A673 (cell line): ENCODE data around the gene LAD1.

Experiments used
- EZH2 ChIP-seq: fragments of 200-600 bp; sonication (generic); IDR thresholded peaks from 2 replicates; pipeline ENCODE4 v1.6.1; 2017; ENCODE audit warnings: borderline replicate concordance, low read depth, mild to moderate bottlenecking, mixed read lengths, antibody characterized with exemption, low read length; ENCODE audit not compliant: poor library complexity, severe bottlenecking
- TF ChIP-seq, protein P1 (sequence below): fragments of 300-800, 200-600 bp; sonication (generic); conservative IDR thresholded peaks from 2 replicates; pipeline ENCODE4 v1.5.1; 2017; ENCODE audit warnings: low read depth, mild to moderate bottlenecking, antibody characterized with exemption, low read length, moderate library complexity, mixed read lengths

DNA sequence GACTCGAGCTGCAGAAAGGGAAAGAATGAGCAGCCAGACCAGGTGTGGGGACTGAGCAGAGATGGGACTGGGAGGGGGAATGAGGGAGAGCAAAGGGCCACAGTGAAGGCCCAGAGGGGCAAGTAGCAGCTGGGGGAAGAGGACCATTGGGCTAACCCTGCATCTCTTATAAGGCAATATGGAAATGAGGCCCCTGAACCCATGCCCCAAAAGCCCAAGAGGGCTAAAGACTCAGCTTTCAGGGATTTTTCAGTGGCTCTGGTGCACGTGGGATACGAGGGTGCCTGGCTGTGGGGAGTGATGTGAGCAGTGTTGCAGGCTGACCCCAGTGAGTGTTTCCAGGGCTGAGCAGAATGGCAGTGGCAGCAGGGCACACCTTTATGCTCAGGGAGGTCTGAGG is 22.9 kb upstream of the LAD1 start:
- TF ChIP-seq, protein P1, sequence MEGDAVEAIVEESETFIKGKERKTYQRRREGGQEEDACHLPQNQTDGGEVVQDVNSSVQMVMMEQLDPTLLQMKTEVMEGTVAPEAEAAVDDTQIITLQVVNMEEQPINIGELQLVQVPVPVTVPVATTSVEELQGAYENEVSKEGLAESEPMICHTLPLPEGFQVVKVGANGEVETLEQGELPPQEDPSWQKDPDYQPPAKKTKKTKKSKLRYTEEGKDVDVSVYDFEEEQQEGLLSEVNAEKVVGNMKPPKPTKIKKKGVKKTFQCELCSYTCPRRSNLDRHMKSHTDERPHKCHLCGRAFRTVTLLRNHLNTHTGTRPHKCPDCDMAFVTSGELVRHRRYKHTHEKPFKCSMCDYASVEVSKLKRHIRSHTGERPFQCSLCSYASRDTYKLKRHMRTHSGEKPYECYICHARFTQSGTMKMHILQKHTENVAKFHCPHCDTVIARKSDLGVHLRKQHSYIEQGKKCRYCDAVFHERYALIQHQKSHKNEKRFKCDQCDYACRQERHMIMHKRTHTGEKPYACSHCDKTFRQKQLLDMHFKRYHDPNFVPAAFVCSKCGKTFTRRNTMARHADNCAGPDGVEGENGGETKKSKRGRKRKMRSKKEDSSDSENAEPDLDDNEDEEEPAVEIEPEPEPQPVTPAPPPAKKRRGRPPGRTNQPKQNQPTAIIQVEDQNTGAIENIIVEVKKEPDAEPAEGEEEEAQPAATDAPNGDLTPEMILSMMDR: no peak
- TF ChIP-seq EZH2: no peak
